ENCODE results near the gene MCUB.

MCUB gene

DNA sequence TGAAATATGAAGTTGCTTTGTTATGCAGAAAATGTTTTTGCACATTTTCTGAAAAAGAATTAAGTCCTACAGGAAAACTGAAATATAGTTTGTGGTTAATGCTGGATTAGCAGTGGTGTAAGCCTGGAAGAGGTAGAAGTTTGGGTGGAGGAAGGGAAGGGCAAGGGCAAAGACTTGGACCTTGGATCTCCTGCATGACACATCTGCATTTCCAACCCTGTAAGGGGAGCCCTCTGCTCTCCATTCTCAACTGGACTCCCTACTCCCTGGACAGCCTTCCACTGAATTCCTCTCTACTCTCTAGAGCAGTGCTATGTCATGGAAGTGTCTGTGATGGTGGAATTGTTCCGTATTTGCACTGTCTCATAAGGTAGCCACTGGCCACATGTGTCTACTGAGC lies 138.6 kb downstream of the MCUB start:
- no peak overlapping the region for H3K27ac ChIP-seq
- DNase-seq, result no peak
- no peaks in the 10 kb centered on the region for H3K27me3 ChIP-seq (ENCODE audit: insufficient read depth, low read depth, severe bottlenecking)
- TF ChIP-seq, protein P1, sequence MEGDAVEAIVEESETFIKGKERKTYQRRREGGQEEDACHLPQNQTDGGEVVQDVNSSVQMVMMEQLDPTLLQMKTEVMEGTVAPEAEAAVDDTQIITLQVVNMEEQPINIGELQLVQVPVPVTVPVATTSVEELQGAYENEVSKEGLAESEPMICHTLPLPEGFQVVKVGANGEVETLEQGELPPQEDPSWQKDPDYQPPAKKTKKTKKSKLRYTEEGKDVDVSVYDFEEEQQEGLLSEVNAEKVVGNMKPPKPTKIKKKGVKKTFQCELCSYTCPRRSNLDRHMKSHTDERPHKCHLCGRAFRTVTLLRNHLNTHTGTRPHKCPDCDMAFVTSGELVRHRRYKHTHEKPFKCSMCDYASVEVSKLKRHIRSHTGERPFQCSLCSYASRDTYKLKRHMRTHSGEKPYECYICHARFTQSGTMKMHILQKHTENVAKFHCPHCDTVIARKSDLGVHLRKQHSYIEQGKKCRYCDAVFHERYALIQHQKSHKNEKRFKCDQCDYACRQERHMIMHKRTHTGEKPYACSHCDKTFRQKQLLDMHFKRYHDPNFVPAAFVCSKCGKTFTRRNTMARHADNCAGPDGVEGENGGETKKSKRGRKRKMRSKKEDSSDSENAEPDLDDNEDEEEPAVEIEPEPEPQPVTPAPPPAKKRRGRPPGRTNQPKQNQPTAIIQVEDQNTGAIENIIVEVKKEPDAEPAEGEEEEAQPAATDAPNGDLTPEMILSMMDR (IDR thresholded peaks at IDR 0.05; ENCODE audit: low read depth, low read length), result no peak
- H3K36me3 ChIP-seq, result peaks cover 26% of the 10 kb centered on the region
- no peaks in the 10 kb centered on the region for H3K9me3 ChIP-seq (ENCODE audit: severe bottlenecking)
- no peak overlapping the region for H3K4me3 ChIP-seq (ENCODE audit: low read depth, low read length)

DNA sequence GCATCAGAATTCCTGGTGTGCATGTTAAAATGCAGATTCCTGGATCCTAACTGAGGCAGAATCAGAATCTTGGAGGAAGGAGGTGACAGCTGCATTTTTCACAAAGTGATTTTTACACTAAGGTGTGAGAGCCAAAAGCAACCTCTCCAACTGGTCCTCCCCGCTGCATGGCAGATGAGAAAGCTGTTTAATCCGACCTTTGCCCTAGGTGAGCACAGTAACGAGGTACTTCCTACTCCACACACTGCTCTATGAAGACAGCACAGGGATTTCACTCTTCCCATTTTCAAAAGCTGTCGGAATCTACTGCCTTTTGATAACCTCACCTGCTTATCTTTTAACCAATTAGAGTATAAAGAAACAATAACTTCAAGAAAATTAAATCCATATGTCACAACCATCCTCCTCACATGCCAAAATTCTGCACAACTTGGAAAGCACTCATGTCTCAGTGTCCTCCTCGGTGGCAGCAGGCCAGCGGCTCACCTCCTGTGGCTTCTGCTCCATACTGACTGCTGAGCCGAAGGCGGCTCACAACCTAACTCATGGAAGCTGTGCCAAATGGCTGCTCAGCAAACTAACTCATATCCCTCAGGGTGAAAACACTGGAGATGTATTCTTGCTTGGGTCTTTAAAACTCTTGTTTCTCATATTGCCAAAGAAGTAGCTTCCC lies 139.6 kb downstream of the MCUB start:
- TF ChIP-seq, protein P1 (IDR thresholded peaks at IDR 0.05; ENCODE audit: low read depth, low read length), result no peak
- Histone ChIP-seq H3K27me3 (ENCODE audit: insufficient read depth, low read depth, severe bottlenecking) (no peaks in the 10 kb centered on the region), H3K27ac (no peak overlapping the region), H3K4me3 (ENCODE audit: low read depth, low read length) (no peak overlapping the region), H3K9me3 (ENCODE audit: severe bottlenecking) (no peaks in the 10 kb centered on the region), H3K36me3 (peaks cover 18% of the 10 kb centered on the region)
- no peak for DNase-seq

DNA sequence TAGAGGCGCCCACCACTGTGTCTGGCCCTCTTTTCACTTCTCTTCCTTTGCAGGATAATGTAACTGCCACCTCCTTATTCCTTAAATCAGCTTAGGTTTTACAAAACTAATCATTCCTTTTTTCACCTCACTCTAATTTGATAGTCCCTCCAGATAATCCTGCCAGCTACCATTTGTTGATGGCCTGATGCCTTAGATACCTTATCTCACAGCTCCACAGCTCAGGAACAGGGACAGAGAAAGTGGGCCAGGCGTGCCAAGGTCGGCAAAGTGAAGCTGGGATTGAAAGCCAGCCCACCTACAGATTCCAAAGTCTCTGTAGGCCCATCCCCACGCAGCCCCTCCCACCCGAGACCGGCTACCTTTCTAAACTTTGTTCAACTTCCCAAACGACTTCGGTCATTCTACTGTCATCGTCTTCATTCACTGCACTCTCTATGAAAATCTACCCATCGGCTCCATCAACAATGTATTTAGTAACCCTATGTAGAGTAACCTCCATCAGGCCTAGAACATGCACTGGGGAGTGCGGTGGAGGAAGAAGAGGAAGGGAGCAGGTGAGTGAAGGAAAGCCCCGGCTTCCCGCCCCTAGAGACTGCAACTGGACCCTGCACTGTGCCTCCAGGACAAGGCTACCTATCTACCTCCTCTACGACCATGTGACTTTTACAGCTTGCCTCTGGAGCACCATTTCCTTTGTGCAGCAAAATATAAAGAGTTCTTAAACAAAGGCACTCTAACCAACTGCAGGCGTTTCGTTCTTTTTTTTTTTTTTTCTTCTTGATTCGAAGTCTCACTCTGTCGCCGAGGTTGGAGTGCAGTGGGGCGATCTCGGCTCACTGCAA lies 141.7 kb downstream of the MCUB start:
- H3K36me3 ChIP-seq, result peaks cover 11% of the 10 kb centered on the region
- peak; percentile 31 for DNase-seq
- peak overlapping the region; percentile 57 for H3K4me3 ChIP-seq (ENCODE audit: low read depth, low read length)
- H3K27ac ChIP-seq, result peak overlapping the region; percentile 75; the same call in 1 of the 2 replicates
- no peaks in the 10 kb centered on the region for H3K27me3 ChIP-seq (ENCODE audit: insufficient read depth, low read depth, severe bottlenecking)
- TF ChIP-seq, protein P1 (IDR thresholded peaks at IDR 0.05; ENCODE audit: low read depth, low read length), result no peak
- no peaks in the 10 kb centered on the region for H3K9me3 ChIP-seq (ENCODE audit: severe bottlenecking)

DNA sequence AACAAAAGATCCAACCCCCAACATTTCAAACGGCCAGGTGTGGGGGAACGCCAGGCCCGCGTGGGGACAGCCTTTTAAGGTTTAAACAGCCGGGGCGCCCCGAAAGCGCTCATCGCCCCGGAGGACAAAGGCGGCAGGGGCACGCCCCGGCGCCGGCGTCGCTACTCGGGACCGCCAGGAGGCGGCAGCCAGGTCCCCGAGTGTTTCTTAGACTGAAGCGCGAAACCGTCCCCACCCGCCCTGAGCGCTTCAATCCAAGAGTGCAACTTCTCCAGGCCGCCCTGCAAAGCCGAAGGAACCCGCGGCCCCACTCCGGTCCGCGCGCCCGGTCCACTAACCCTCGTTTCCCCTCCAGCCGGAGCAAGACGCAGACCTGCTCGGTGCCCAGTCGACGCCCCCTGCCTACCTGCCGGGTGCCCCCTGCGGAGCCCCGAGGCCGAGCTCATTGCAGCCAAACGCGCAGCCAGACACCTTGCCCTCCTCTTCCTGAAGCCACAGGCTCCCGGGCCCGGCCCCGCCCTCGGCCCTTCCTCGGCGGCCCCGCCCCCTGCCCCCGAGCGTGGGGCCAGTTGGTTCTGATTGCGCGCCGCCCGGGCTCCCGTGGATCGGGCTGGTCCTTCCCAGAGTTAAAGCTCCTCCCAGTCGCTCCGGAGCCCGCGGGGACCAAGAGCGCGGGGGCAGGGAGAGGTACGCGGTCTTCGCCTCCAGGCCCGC lies 143.1 kb downstream of the MCUB start, which contains the start of gene CASP6:
CASP6 (minus strand) TSS at position 496 of the 714 bp plus-strand sequence; CDS start at position 446, 50 bp downstream.
- peak; percentile 90 for DNase-seq
- peak within 1 kb of the TSS; percentile 75 for H3K27ac ChIP-seq
- peak within 1 kb of the TSS; percentile 57 for H3K4me3 ChIP-seq (ENCODE audit: low read depth, low read length)

DNA sequence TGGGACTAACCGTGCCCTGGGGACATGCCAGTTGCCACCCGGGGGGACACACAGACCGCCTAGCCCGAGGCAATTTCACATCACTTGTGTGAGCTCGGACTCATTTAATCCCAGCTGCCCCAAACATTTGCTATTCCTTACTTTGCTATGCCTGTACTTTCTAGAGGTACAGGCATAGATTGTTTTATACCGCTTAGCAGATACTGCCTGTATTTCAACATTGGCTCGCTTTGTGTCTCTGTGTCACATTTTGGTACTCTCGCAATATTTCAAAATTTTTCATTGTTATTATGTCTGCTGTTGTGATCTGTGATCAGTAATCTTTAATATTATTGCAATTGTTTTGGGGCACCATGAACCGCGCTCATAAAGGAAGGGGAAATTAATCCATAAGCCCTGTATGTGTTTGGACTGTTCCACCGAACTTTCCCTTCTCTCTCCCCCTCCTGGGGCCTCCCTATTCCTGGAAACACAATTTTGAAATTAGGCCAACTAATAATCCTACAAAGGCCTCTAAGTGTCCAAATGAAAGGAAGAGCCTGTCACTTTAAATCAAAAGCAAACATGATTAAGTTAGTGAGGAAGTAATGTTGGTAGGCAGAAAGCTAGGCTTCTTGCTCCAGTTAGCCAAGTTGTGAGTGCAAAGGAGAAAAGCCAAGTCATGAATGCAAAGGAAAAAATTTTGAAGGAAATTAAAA lies 143.8 kb downstream of the MCUB start:
- no peak for DNase-seq

More for the DNA sequence above, 143.1 kb downstream of the MCUB start, which contains the start of gene CASP6:
- Histone ChIP-seq H3K36me3 (peaks cover 2% of the 10 kb centered on the region; the same call in 1 of the 2 replicates), H3K27me3 (ENCODE audit: insufficient read depth, low read depth, severe bottlenecking) (no peaks in the 10 kb centered on the region), H3K9me3 (ENCODE audit: severe bottlenecking) (no peaks in the 10 kb centered on the region)
- TF ChIP-seq, protein P1 (IDR thresholded peaks at IDR 0.05; ENCODE audit: low read depth, low read length), result peak; percentile 87

More for the DNA sequence above, 143.8 kb downstream of the MCUB start:
- TF ChIP-seq, protein P1 (IDR thresholded peaks at IDR 0.05; ENCODE audit: low read depth, low read length), result no peak
- H3K4me3 ChIP-seq (ENCODE audit: low read depth, low read length), result peak overlapping the region; percentile 57
- peaks cover 3% of the 10 kb centered on the region; the same call in 1 of the 2 replicates for H3K36me3 ChIP-seq
- no peaks in the 10 kb centered on the region for H3K9me3 ChIP-seq (ENCODE audit: severe bottlenecking)
- H3K27me3 ChIP-seq (ENCODE audit: insufficient read depth, low read depth, severe bottlenecking), result no peaks in the 10 kb centered on the region
- peak overlapping the region; percentile 75 for H3K27ac ChIP-seq
